ENCODE measurements around the gene SLC39A2. TPM values are rescaled to one million over a fixed set of nuclear protein-coding genes. Genes with fewer than 3 reads are reported as not detected.
"Not testable (repeated sequence)": the region's sequence is repeated elsewhere in the genome, so short reads cannot be mapped to it uniquely, and the experiment has no call there.

The SLC39A2 gene
- total RNA-seq, 3 donors from 2014 or later (not counting 1 experiment from before 2014, with no cell fraction given), result not detected

GRCh38 chr14:20999591-20999990 lies 498 bp downstream of the SLC39A2 start:
- ATAC-seq, result no peak
- no peaks in the 10 kb centered on the region for H3K27me3 Mint-ChIP-seq (ENCODE audit: low read depth in 2 of 2)
- no peak overlapping the region for H3K4me3 Mint-ChIP-seq
- intact Hi-C loops (cut with micrococcal nuclease), result no loop called here
- Histone ChIP-seq H3K27me3 (ENCODE audit: control insufficient read depth, insufficient read depth, low read length) (no peaks in the 10 kb centered on the region), H3K27ac (ENCODE audit: low read length) (no peak overlapping the region), H3K9me3 (ENCODE audit: control insufficient read depth, insufficient read depth, low read length) (no peaks in the 10 kb centered on the region), H3K4me3 (ENCODE audit: low read length) (no peak overlapping the region), H3K36me3 (ENCODE audit: control insufficient read depth, insufficient read depth, low read length) (peaks cover 27% of the 10 kb centered on the region), H3K4me1 (ENCODE audit: control insufficient read depth, insufficient read depth, low read length) (no peaks in the 10 kb centered on the region)
- no peaks in the 10 kb centered on the region for H3K9me3 Mint-ChIP-seq
- H3K4me1 Mint-ChIP-seq, result peaks cover 0 to 4% of the 10 kb centered on the region in 2 donors
- H3K36me3 Mint-ChIP-seq, result peaks cover 18% of the 10 kb centered on the region
- 83% methylated on average over 4 of the region's 4 CpGs for WGBS (ENCODE audit: insufficient coverage)
- no peak for TF ChIP-seq CTCF (IDR thresholded peaks at IDR 0.05)
- no peak overlapping the region for H3K27ac Mint-ChIP-seq
- no peak for DNase-seq

- Mint-ChIP-seq H3K27me3 (ENCODE audit: low read depth in 2 of 2) (no peaks in the 10 kb centered on the region), H3K4me3 (no peak overlapping the region), H3K36me3 (peaks cover 1% of the 10 kb centered on the region), H3K27ac (no peak overlapping the region), H3K9me3 (no peaks in the 10 kb centered on the region), H3K4me1 (no peaks in the 10 kb centered on the region)
- intact Hi-C loops (cut with micrococcal nuclease), result no loop called here
- H3K9me3 ChIP-seq (ENCODE audit: control insufficient read depth, insufficient read depth, low read length), result no peaks in the 10 kb centered on the region
- no peak overlapping the region for H3K27ac ChIP-seq (ENCODE audit: low read length)
- H3K4me3 ChIP-seq (ENCODE audit: low read length), result no peak overlapping the region
- H3K36me3 ChIP-seq (ENCODE audit: control insufficient read depth, insufficient read depth, low read length), result peaks cover 11% of the 10 kb centered on the region
- TF ChIP-seq CTCF (IDR thresholded peaks at IDR 0.05), result no peak
- H3K27me3 ChIP-seq (ENCODE audit: control insufficient read depth, insufficient read depth, low read length), result no peaks in the 10 kb centered on the region
- WGBS (ENCODE audit: insufficient coverage), result 86% methylated on average over 4 of the region's 7 CpGs
- no peaks in the 10 kb centered on the region for H3K4me1 ChIP-seq (ENCODE audit: control insufficient read depth, insufficient read depth, low read length)
- ATAC-seq (no peak), DNase-seq (no peak)
Measured at GRCh38 chr14:21001218-21001617, 2.1 kb downstream of the SLC39A2 start.

GRCh38 chr14:21003788-21004346 lies 4.8 kb downstream of the SLC39A2 start:
- no peak overlapping the region for H3K27ac ChIP-seq (ENCODE audit: low read length)
- no peaks in the 10 kb centered on the region for H3K9me3 ChIP-seq (ENCODE audit: control insufficient read depth, insufficient read depth, low read length)
- Mint-ChIP-seq H3K27ac (no peak overlapping the region), H3K27me3 (ENCODE audit: low read depth in 2 of 2) (no peaks in the 10 kb centered on the region), H3K36me3 (no peaks in the 10 kb centered on the region), H3K9me3 (no peaks in the 10 kb centered on the region), H3K4me3 (no peak overlapping the region), H3K4me1 (no peaks in the 10 kb centered on the region)
- H3K36me3 ChIP-seq (ENCODE audit: control insufficient read depth, insufficient read depth, low read length), result no peaks in the 10 kb centered on the region
- intact Hi-C loops (cut with micrococcal nuclease), result no loop called here
- DNase-seq (no peak), ATAC-seq (no peak)
- H3K4me1 ChIP-seq (ENCODE audit: control insufficient read depth, insufficient read depth, low read length), result no peaks in the 10 kb centered on the region
- H3K4me3 ChIP-seq (ENCODE audit: low read length), result no peak overlapping the region
- TF ChIP-seq CTCF (IDR thresholded peaks at IDR 0.05), result no peak
- WGBS (ENCODE audit: insufficient coverage), result 91% methylated on average over 13 of the region's 14 CpGs
- no peaks in the 10 kb centered on the region for H3K27me3 ChIP-seq (ENCODE audit: control insufficient read depth, insufficient read depth, low read length)

- ATAC-seq; H3K4me1 ChIP-seq (ENCODE audit: control insufficient read depth, insufficient read depth, low read length); H3K9me3 ChIP-seq (ENCODE audit: control insufficient read depth, insufficient read depth, low read length); H3K4me3 Mint-ChIP-seq; H3K36me3 Mint-ChIP-seq; H3K27ac ChIP-seq (ENCODE audit: low read length); H3K27me3 ChIP-seq (ENCODE audit: control insufficient read depth, insufficient read depth, low read length); H3K4me1 Mint-ChIP-seq; DNase-seq; H3K27ac Mint-ChIP-seq; H3K9me3 Mint-ChIP-seq; H3K36me3 ChIP-seq (ENCODE audit: control insufficient read depth, insufficient read depth, low read length); H3K4me3 ChIP-seq (ENCODE audit: low read length); intact Hi-C loops (cut with micrococcal nuclease): not testable (repeated sequence)
- 57% methylated on average over 1 of the region's 3 CpGs for WGBS (ENCODE audit: insufficient coverage)
- peaks cover 14 to 18% of the 10 kb centered on the region in 2 donors for H3K27me3 Mint-ChIP-seq (ENCODE audit: low read depth in 2 of 2)
Measured at GRCh38 chr14:21009721-21010120, 10.6 kb downstream of the SLC39A2 start.
